Mesenchymal stem cell (in vitro differentiated cells and primary cell): ENCODE results near the gene ITLN1.

Source experiments
- DNase-seq: peaks from one replicate; pipeline ENCODE4 v3.0.0-alpha.2; 2013
- H2AFZ ChIP-seq: one replicate; pipeline ENCODE4 v1.6.1; 2013; ENCODE audit warnings: low read depth, mild to moderate bottlenecking, control low read depth, inconsistent platforms, low read length, moderate library complexity
- H2AK5ac ChIP-seq: 2 replicates; pipeline ENCODE4 v1.6.1; 2013; ENCODE audit warnings: low read length, moderate library complexity, mild to moderate bottlenecking, inconsistent platforms; ENCODE audit not compliant: severe bottlenecking
- H2BK120ac ChIP-seq: one replicate; pipeline ENCODE4 v1.6.1; 2013; ENCODE audit warnings: low read depth, mild to moderate bottlenecking, inconsistent platforms, low read length, moderate library complexity
- H2BK12ac ChIP-seq, 2 experiments: one replicate each; pipeline ENCODE4 v1.6.1; 2013; ENCODE audit warnings: inconsistent platforms in 2 of 2, low read length in 2 of 2, mild to moderate bottlenecking in 2 of 2, moderate library complexity in 2 of 2, control low read depth in 1 of 2
- H2BK15ac ChIP-seq: one replicate; pipeline ENCODE4 v1.6.1; 2013; ENCODE audit warnings: mild to moderate bottlenecking, low read depth, inconsistent platforms; ENCODE audit not compliant: poor library complexity, severe bottlenecking
- H2BK5ac ChIP-seq: 2 replicates; pipeline ENCODE4 v1.6.1; 2013; ENCODE audit warnings: low read depth, mild to moderate bottlenecking, low read length, control low read depth, inconsistent platforms; ENCODE audit not compliant: poor library complexity, severe bottlenecking
- H3K14ac ChIP-seq, 2 experiments: one replicate each; pipeline ENCODE4 v1.6.1; 2013; ENCODE audit warnings: inconsistent platforms in 2 of 2, low read length in 2 of 2, control low read depth in 1 of 2, mild to moderate bottlenecking in 1 of 2, moderate library complexity in 1 of 2
- H3K18ac ChIP-seq, 2 experiments: one replicate each; pipeline ENCODE4 v1.6.1; 2013; ENCODE audit warnings: inconsistent platforms in 2 of 2, low read length in 2 of 2, control low read depth in 1 of 2, low read depth in 1 of 2, mild to moderate bottlenecking in 1 of 2
- H3K23ac ChIP-seq, 2 experiments: one replicate each; pipeline ENCODE4 v1.6.1; 2013; ENCODE audit warnings: inconsistent platforms in 2 of 2, low read length in 2 of 2, mild to moderate bottlenecking in 2 of 2, moderate library complexity in 2 of 2, control low read depth in 1 of 2
- H3K27ac ChIP-seq: 2 replicates; pipeline ENCODE4 v1.5.1; 2013; ENCODE audit warnings: mild to moderate bottlenecking, moderate library complexity, low read length, control low read depth, inconsistent platforms; ENCODE audit not compliant: poor library complexity, severe bottlenecking
- H3K27me3 ChIP-seq, 2 experiments: 2 replicates each; pipeline versions ENCODE4 v1.6.1 to v1.7.0; 2013; ENCODE audit warnings: low read length in 2 of 2, mild to moderate bottlenecking in 2 of 2, moderate library complexity in 2 of 2, control low read depth in 1 of 2, inconsistent platforms in 1 of 2; ENCODE audit not compliant: control insufficient read depth in 1 of 2, insufficient read depth in 1 of 2
- H3K36me3 ChIP-seq, 2 experiments: 2 replicates each; pipeline versions ENCODE4 v1.6.1 to v1.7.0; 2013; ENCODE audit warnings: low read length in 2 of 2, control low read depth in 1 of 2, inconsistent platforms in 1 of 2, low read depth in 1 of 2, mild to moderate bottlenecking in 1 of 2; ENCODE audit not compliant: insufficient read depth in 2 of 2, control insufficient read depth in 1 of 2
- H3K4ac ChIP-seq, 2 experiments: one replicate each; pipeline ENCODE4 v1.6.1; 2013; ENCODE audit warnings: inconsistent platforms in 2 of 2, low read length in 2 of 2, mild to moderate bottlenecking in 2 of 2, moderate library complexity in 2 of 2, control low read depth in 1 of 2, low read depth in 1 of 2
- H3K4me1 ChIP-seq: 2 replicates; pipeline ENCODE4 v1.6.1; 2013; ENCODE audit warnings: low read depth, low read length, control low read depth; ENCODE audit not compliant: control insufficient read depth, insufficient read depth
- H3K4me2 ChIP-seq: 2 replicates; pipeline ENCODE4 v1.6.1; 2013; ENCODE audit warnings: low read length, mild to moderate bottlenecking, inconsistent platforms; ENCODE audit not compliant: poor library complexity, severe bottlenecking
- H3K4me3 ChIP-seq, 2 experiments: 2 replicates each; pipeline versions ENCODE4 v1.5.1 to v1.7.0; 2013; ENCODE audit warnings: low read length in 2 of 2, mild to moderate bottlenecking in 2 of 2, control low read depth in 1 of 2, low read depth in 1 of 2; ENCODE audit not compliant: insufficient read depth in 1 of 2
- H3K79me1 ChIP-seq: replicated peaks from 2 replicates; pipeline ENCODE4 v1.6.1; 2013; ENCODE audit warnings: mild to moderate bottlenecking, control low read depth, low read length, inconsistent platforms; ENCODE audit not compliant: poor library complexity, severe bottlenecking
- H3K9ac ChIP-seq: 2 replicates; pipeline ENCODE4 v1.7.0; 2013; ENCODE audit warnings: mild to moderate bottlenecking, low read length, moderate library complexity
- H3K9me3 ChIP-seq: 2 replicates; pipeline ENCODE4 v1.7.0; 2013; ENCODE audit warnings: mild to moderate bottlenecking, low read length; ENCODE audit not compliant: control insufficient read depth
- H4K8ac ChIP-seq: one replicate; pipeline ENCODE4 v1.6.1; 2013; ENCODE audit warnings: inconsistent platforms, mild to moderate bottlenecking, low read length, moderate library complexity
- H4K91ac ChIP-seq: one replicate; pipeline ENCODE4 v1.6.1; 2013; ENCODE audit warnings: mild to moderate bottlenecking, low read length, inconsistent platforms
- WGBS: methylation state at CpG from one replicate; pipeline ENCODE4 v1.1.7; 2013; ENCODE audit warnings: mixed read lengths; 5-methylcytosine and 5-hydroxymethylcytosine counted together

The ITLN1 gene

DNA sequence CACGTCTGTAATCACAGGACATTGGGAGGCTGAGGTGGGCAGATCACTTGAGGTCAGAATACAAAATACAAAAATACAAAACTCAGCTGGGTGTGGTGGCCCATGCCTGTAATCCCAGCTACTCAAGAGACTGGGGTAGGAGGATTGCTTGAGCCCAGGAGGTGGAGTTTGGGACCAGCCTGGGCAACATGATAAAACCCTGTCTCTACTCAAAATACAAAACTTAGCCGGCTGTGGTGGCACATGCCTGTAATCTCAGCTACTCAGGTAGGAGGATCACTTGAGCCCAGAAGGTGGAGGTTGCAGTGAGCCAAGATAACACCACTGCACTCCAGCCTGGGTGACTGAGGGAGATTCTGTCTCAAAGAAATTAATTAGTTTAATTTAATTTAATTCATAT is 6.5 kb upstream of the ITLN1 start:
- Histone ChIP-seq H2BK5ac (no peak overlapping the region), H2AFZ (no peak overlapping the region), H3K4ac (no peak overlapping the region), H3K4me3 (no peak overlapping the region), H3K79me1 (no peaks in the 10 kb centered on the region), H2BK15ac (no peak overlapping the region), H4K8ac (no peak overlapping the region), H3K9ac (no peak overlapping the region), H3K36me3 (no peaks in the 10 kb centered on the region), H3K4me2 (no peak overlapping the region), H2BK12ac (no peak overlapping the region), H3K9me3 (no peaks in the 10 kb centered on the region), H2BK120ac (no peak overlapping the region), H3K14ac (no peak overlapping the region), H2AK5ac (no peak overlapping the region), H3K18ac (no peak overlapping the region), H3K4me1 (no peaks in the 10 kb centered on the region), H3K27ac (no peak overlapping the region), H4K91ac (no peak overlapping the region), H3K27me3 (no peaks in the 10 kb centered on the region), H3K23ac (no peak overlapping the region)
- 40% methylated on average over 1 of the region's 2 CpGs for WGBS
- DNase-seq: no peak

DNA sequence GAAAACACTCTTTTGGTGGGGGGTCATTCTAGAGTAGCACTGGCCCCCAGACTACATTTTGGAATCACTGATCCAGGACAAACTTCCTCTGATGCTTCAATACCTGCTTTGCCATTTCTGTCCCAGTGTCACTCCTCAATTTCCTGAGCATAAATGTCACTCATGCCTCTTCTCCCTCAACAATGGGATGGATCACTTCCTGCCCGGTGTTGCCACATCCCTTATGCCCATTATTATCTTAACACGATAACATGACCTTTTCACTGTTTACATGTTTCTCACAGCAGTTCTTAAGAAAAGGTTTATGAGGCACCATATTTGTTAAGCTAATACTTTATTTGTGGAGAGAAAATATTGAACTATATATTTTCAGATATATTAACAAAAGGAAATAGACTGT is 3.9 kb upstream of the ITLN1 start:
- Histone ChIP-seq H3K36me3 (no peaks in the 10 kb centered on the region), H3K14ac (no peak overlapping the region), H2BK12ac (no peak overlapping the region), H3K27me3 (no peaks in the 10 kb centered on the region), H3K9ac (no peak overlapping the region), H3K27ac (no peak overlapping the region), H3K79me1 (no peaks in the 10 kb centered on the region), H2BK5ac (no peak overlapping the region), H3K4me2 (no peak overlapping the region), H3K9me3 (no peaks in the 10 kb centered on the region), H2BK15ac (no peak overlapping the region), H2BK120ac (no peak overlapping the region), H3K4me3 (no peak overlapping the region), H4K91ac (no peak overlapping the region), H4K8ac (no peak overlapping the region), H3K4me1 (no peaks in the 10 kb centered on the region), H2AK5ac (no peak overlapping the region), H3K23ac (no peak overlapping the region), H3K4ac (no peak overlapping the region), H3K18ac (no peak overlapping the region), H2AFZ (no peak overlapping the region)
- WGBS: 80% methylated on average over 1 of the region's 2 CpGs
- DNase-seq: no peak

DNA sequence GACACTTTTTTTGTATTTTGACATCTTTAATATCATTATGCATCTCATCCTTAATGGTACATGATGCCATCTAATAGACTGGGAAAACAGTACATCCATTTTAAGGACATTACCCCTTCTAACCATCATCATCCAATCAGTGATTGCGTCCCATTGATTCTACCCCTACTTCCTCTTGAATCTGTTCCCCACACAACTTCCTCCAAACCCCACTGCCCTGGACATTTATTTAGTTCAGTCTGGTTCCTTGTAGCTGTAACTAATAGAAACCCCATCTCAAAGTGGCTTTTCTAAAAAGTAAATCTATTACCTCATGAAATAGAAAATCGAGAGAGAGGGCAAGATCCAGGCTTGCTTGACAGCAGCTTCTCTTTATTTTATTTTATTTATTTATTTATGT is 2.1 kb upstream of the ITLN1 start:
- H3K4me1 ChIP-seq: no peaks in the 10 kb centered on the region
- 85% methylated on average over 1 of the region's 2 CpGs for WGBS
- H3K23ac ChIP-seq: no peak overlapping the region
- no peak overlapping the region for H3K27ac ChIP-seq
- no peak overlapping the region for H3K9ac ChIP-seq
- DNase-seq: no peak
- H3K36me3 ChIP-seq: no peaks in the 10 kb centered on the region
- H3K4me3 ChIP-seq: no peak overlapping the region
- H2BK5ac ChIP-seq: no peak overlapping the region
- no peak overlapping the region for H3K4me2 ChIP-seq
- no peaks in the 10 kb centered on the region for H3K79me1 ChIP-seq
- no peak overlapping the region for H2BK120ac ChIP-seq
- H4K8ac ChIP-seq: no peak overlapping the region
- H3K27me3 ChIP-seq: no peaks in the 10 kb centered on the region
- H2AK5ac ChIP-seq: no peak overlapping the region
- H4K91ac ChIP-seq: no peak overlapping the region
- no peak overlapping the region for H3K4ac ChIP-seq
- H2BK12ac ChIP-seq: no peak overlapping the region
- no peak overlapping the region for H2BK15ac ChIP-seq
- H3K14ac ChIP-seq: no peak overlapping the region
- no peaks in the 10 kb centered on the region for H3K9me3 ChIP-seq
- H3K18ac ChIP-seq: no peak overlapping the region
- no peak overlapping the region for H2AFZ ChIP-seq

DNA sequence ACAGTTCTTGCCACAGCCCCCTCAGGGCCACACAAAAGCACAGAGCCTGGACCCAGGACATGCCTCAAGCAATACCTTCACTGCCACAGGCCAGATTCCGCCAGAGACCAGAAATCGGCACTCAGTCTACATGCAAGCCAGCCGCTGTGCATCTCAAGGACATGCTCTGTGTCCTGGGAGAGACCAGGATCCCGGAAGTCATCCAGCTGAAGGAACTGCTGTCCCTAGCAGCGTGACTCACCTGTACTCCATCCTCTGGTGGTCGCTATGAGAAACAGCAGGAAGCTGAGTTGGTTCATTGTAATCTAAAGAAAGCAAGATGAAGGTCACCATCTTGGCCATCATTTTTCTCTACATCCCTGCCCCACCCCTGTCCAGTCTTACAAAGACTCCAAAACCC is 401 bp downstream of the ITLN1 start:
- H3K36me3 ChIP-seq: no peaks in the 10 kb centered on the region
- H2AK5ac ChIP-seq: no peak overlapping the region
- H4K91ac ChIP-seq: no peak overlapping the region
- no peak overlapping the region for H3K14ac ChIP-seq
- H3K4me3 ChIP-seq: no peak overlapping the region
- WGBS: 58% methylated on average over 5 of the region's 6 CpGs
- no peak overlapping the region for H3K18ac ChIP-seq
- H2BK15ac ChIP-seq: no peak overlapping the region
- DNase-seq: no peak
- no peaks in the 10 kb centered on the region for H3K27me3 ChIP-seq
- no peak overlapping the region for H3K4ac ChIP-seq
- no peak overlapping the region for H2BK5ac ChIP-seq
- H3K9me3 ChIP-seq: no peaks in the 10 kb centered on the region
- H3K27ac ChIP-seq: no peak overlapping the region
- no peak overlapping the region for H2BK120ac ChIP-seq
- H2BK12ac ChIP-seq: no peak overlapping the region
- no peak overlapping the region for H3K23ac ChIP-seq
- H2AFZ ChIP-seq: no peak overlapping the region
- no peaks in the 10 kb centered on the region for H3K4me1 ChIP-seq
- H3K9ac ChIP-seq: no peak overlapping the region
- H3K79me1 ChIP-seq: no peaks in the 10 kb centered on the region
- no peak overlapping the region for H3K4me2 ChIP-seq
- H4K8ac ChIP-seq: no peak overlapping the region
